Gastrocnemius medialis (tissue), 4 donors: ENCODE measurements around the gene RHOB. TPM values are rescaled to one million over a fixed set of nuclear protein-coding genes. Genes with fewer than 3 reads are reported as not detected.

Experiments
- ATAC-seq, 2 donors: fragments of 150-250 bp; one replicate each; pipeline ENCODE4 v1.9.1; 2016
- DNase-seq, 2 donors: peaks; one replicate each; pipeline ENCODE4 v3.0.0-alpha.2; 2019
- H3K27ac ChIP-seq, 4 donors: fragments of 200-600 bp; sonication (generic); 1 replicate in 1 of 4; 2 replicates in 3 of 4; pipeline ENCODE4 v1.5.1; 2016 to 2018; ENCODE audit warnings: mild to moderate bottlenecking in 2 of 4, moderate library complexity in 1 of 4
- H3K27me3 ChIP-seq, 3 donors: fragments of 200-600 bp; sonication (generic) in 2 of 3; 1 replicate in 1 of 3; 2 replicates in 2 of 3; pipeline versions ENCODE4 v1.5.1 to v1.6.0; 2016 to 2019; ENCODE audit warnings: mild to moderate bottlenecking in 1 of 3, moderate library complexity in 1 of 3
- H3K36me3 ChIP-seq, 2 donors: fragments of 200-600 bp; sonication (generic) in 1 of 2; one replicate each; pipeline ENCODE4 v1.5.1; 2017 to 2018
- H3K4me1 ChIP-seq, 2 donors: fragments of 200-600 bp; sonication (generic) in 1 of 2; one replicate each; pipeline ENCODE4 v1.5.1; 2016 to 2017; ENCODE audit warnings: mild to moderate bottlenecking in 2 of 2
- H3K4me3 ChIP-seq, 4 donors: fragments of 200-600 bp; sonication (generic) in 3 of 4; 1 replicate in 1 of 4; 2 replicates in 3 of 4; pipeline ENCODE4 v1.5.1; 2016 to 2019; ENCODE audit warnings: mild to moderate bottlenecking in 2 of 4
- H3K9me3 ChIP-seq, 3 donors: fragments of 200-600 bp; sonication (generic) in 2 of 3; 1 replicate in 1 of 3; 2 replicates in 2 of 3; pipeline ENCODE4 v1.5.1; 2016 to 2019
- CTCF ChIP-seq, 5 experiments: fragments of 450-650 bp in 3 of 5; fragments of 200-600 bp in 2 of 5; sonication (generic) in 2 of 5; IDR thresholded peaks in 4 of 5; conservative IDR thresholded peaks in 1 of 5; 1 replicate in 4 of 5; 2 replicates in 1 of 5; pipeline ENCODE4 v1.5.1; 2016 to 2019; ENCODE audit warnings: antibody characterized with exemption in 5 of 5, mild to moderate bottlenecking in 3 of 5, moderate library complexity in 3 of 5
- POLR2A ChIP-seq, 2 donors: fragments of 450-650 bp; IDR thresholded peaks; one replicate each; pipeline ENCODE4 v1.6.1; 2017; ENCODE audit warnings: antibody characterized with exemption in 2 of 2, mild to moderate bottlenecking in 2 of 2, moderate library complexity in 2 of 2
- in situ Hi-C, 4 donors: fragments of 200-750 bp; cut with MboI; loops; one replicate each; pipeline versions ENCODE4 v1.15.0 to v1.8.0; 2017; ENCODE audit warnings: low sequenced_read_pairs in 4 of 4
- intact Hi-C: fragments of 100-400 bp; cut with DNase I; formaldehyde crosslinking; loops from one replicate; pipeline ENCODE4 v1.15.1; 2023; ENCODE audit warnings: low total_unique reads
- total RNA-seq, 4 donors: library from RNA; depleted of rRNA; stranded (reverse); fragments of >200 nt; gene quantifications; one replicate each; pipeline versions ENCODE4 v1.1.0 to v1.2.3, GENCODE V29; 2016

Gene RHOB
- total RNA-seq, 4 donors from 2014 or later: 696 to 1,267 (median 1,094) TPM

GRCh38 chr2:20431301-20431698 is 15.6 kb upstream of the RHOB start:
- Histone ChIP-seq H3K4me3 (no peak overlapping the region), H3K4me1 (peaks cover 11 to 12% of the 10 kb centered on the region in 2 donors), H3K9me3 (no peaks in the 10 kb centered on the region), H3K27ac (peak overlapping the region in 1 of 4 donors; percentile 3), H3K36me3 (no peaks in the 10 kb centered on the region), H3K27me3 (no peaks in the 10 kb centered on the region)
- DNase-seq (no peak), ATAC-seq (no peak)
- TF ChIP-seq POLR2A (IDR thresholded peaks at IDR 0.05) (no peak), CTCF (IDR thresholded peaks at IDR 0.05 in 4 of 5, conservative IDR thresholded peaks at IDR 0.05 in 1 of 5) (no peak)
- in situ Hi-C loops (loop anchor here in 1 of 4 donors (25.0 kb wide), 1 partner anchor 531 kb away; no protein-coding TSS in a partner anchor), intact Hi-C loops (loop anchor here (5.0 kb wide), 1 partner anchor 34 kb away; no protein-coding TSS in a partner anchor)

GRCh38 chr2:20431772-20432171 is 15.1 kb upstream of the RHOB start:
- DNase-seq (peak in 1 of 2 donors; percentile 4), ATAC-seq (no peak)
- Histone ChIP-seq H3K27ac (peak overlapping the region in 1 of 4 donors; percentile 40), H3K27me3 (no peaks in the 10 kb centered on the region), H3K36me3 (no peaks in the 10 kb centered on the region), H3K4me1 (peaks cover 11 to 12% of the 10 kb centered on the region in 2 donors), H3K9me3 (no peaks in the 10 kb centered on the region), H3K4me3 (no peak overlapping the region)
- TF ChIP-seq POLR2A (IDR thresholded peaks at IDR 0.05) (no peak), CTCF (IDR thresholded peaks at IDR 0.05 in 4 of 5, conservative IDR thresholded peaks at IDR 0.05 in 1 of 5) (no peak)
- in situ Hi-C loops (loop anchor here in 1 of 4 donors (25.0 kb wide), 1 partner anchor 531 kb away; no protein-coding TSS in a partner anchor), intact Hi-C loops (loop anchor here (5.0 kb wide), 1 partner anchor 34 kb away; no protein-coding TSS in a partner anchor)

- peak overlapping the region; percentile 31 to 52 (median 40) for H3K27ac ChIP-seq
- intact Hi-C loops: loop anchor here (5.0 kb wide), 1 partner anchor 35 kb away; no protein-coding TSS in a partner anchor
- no peaks in the 10 kb centered on the region for H3K36me3 ChIP-seq
- no peaks in the 10 kb centered on the region for H3K9me3 ChIP-seq
- ATAC-seq (peak; percentile 56 to 67), DNase-seq (peak in 1 of 2 donors; percentile 58)
- no peaks in the 10 kb centered on the region for H3K27me3 ChIP-seq
- H3K4me3 ChIP-seq: no peak overlapping the region
- in situ Hi-C loops: loop anchor here in 1 of 4 donors (25.0 kb wide), 1 partner anchor 530 kb away; no protein-coding TSS in a partner anchor
- TF ChIP-seq POLR2A (IDR thresholded peaks at IDR 0.05) (peak in 1 of 2 donors; percentile 9), CTCF (IDR thresholded peaks at IDR 0.05 in 4 of 5, conservative IDR thresholded peaks at IDR 0.05 in 1 of 5) (no peak)
- H3K4me1 ChIP-seq: peaks cover 11 to 12% of the 10 kb centered on the region in 2 donors
Measured at GRCh38 chr2:20432714-20433113, 14.2 kb upstream of the RHOB start.

- intact Hi-C loops: loop anchor here (5.0 kb wide), 1 partner anchor 36 kb away; no protein-coding TSS in a partner anchor
- ATAC-seq (no peak), DNase-seq (no peak)
- Histone ChIP-seq H3K9me3 (no peaks in the 10 kb centered on the region), H3K27ac (peak overlapping the region in 1 of 4 donors; percentile 40), H3K4me1 (peaks cover 11 to 17% of the 10 kb centered on the region in 2 donors), H3K4me3 (no peak overlapping the region), H3K36me3 (no peaks in the 10 kb centered on the region), H3K27me3 (no peaks in the 10 kb centered on the region)
- TF ChIP-seq CTCF (IDR thresholded peaks at IDR 0.05 in 4 of 5, conservative IDR thresholded peaks at IDR 0.05 in 1 of 5) (no peak), POLR2A (IDR thresholded peaks at IDR 0.05) (no peak)
- in situ Hi-C loops: loop anchor here in 1 of 4 donors (25.0 kb wide), 1 partner anchor 529 kb away; no protein-coding TSS in a partner anchor
Measured at GRCh38 chr2:20433249-20433648, 13.6 kb upstream of the RHOB start.
